ENCODE measurements around the gene NPY5R.

Gene NPY5R

GRCh38 chr4:163384926-163385325, 41.2 kb downstream of the NPY5R start:
- no peak for DNase-seq (ENCODE audit: low spot score)

- no peak for DNase-seq (ENCODE audit: low spot score)
Observed at GRCh38 chr4:163385466-163385865, 41.8 kb downstream of the NPY5R start.

- DNase-seq (ENCODE audit: low spot score): no peak
Observed at GRCh38 chr4:163391756-163392155, 48.1 kb downstream of the NPY5R start.

GRCh38 chr4:163392328-163392727, 48.6 kb downstream of the NPY5R start:
- no peak for DNase-seq (ENCODE audit: low spot score)

GRCh38 chr4:163393471-163393870, 49.8 kb downstream of the NPY5R start:
- DNase-seq (ENCODE audit: low spot score): no peak

- no peak for DNase-seq (ENCODE audit: low spot score)
Observed at GRCh38 chr4:163395055-163395454, 51.4 kb downstream of the NPY5R start.

- no peak for DNase-seq (ENCODE audit: low spot score)
Observed at GRCh38 chr4:163395758-163396157, 52.1 kb downstream of the NPY5R start.

GRCh38 chr4:163398238-163398637, 54.5 kb downstream of the NPY5R start:
- DNase-seq (ENCODE audit: low spot score): no peak

- DNase-seq (ENCODE audit: low spot score): no peak
Observed at GRCh38 chr4:163400911-163401310, 57.2 kb downstream of the NPY5R start.

All from CD4-positive, alpha-beta T cell treated with Interleukin-2 at 100 ng/mL for 4 hours (primary cell).